ENCODE measurements around the gene PPP2R5C. TPM values are rescaled to one million over a fixed set of nuclear protein-coding genes. Genes with fewer than 3 reads are reported as not detected.

PPP2R5C gene
- total and polyA plus RNA-seq, 2 of the 4 experiments (the other 2 are of a cell fraction), result 65.9 to 78.7 TPM

GRCh38 chr14:101861464-101861863 is 100.0 kb downstream of the PPP2R5C start:
- Histone ChIP-seq H3K27ac (ENCODE audit: insufficient read depth, low read length) (no peak overlapping the region), H3K18ac (ENCODE audit: low read depth, low read length) (no peak overlapping the region), H3K4me3 (ENCODE audit: insufficient read depth, low read depth, low read length) (no peak overlapping the region), H2AFZ (replicated peaks; ENCODE audit: low read length, poor library complexity) (no peak overlapping the region), H2AK5ac (ENCODE audit: low read depth, low read length) (no peak overlapping the region), H3K23ac (ENCODE audit: low read depth, low read length) (no peak overlapping the region), H4K8ac (ENCODE audit: low read depth in 2 of 2, low read length in 2 of 2) (no peak overlapping the region), H4K5ac (ENCODE audit: low read depth, low read length) (no peak overlapping the region), H2BK15ac (ENCODE audit: low read depth, low read length) (no peak overlapping the region), H3K4ac (ENCODE audit: low read depth, low read length) (no peak overlapping the region), H3K14ac (replicated peaks; ENCODE audit: low read depth, low read length) (no peak overlapping the region), H3K9me1 (ENCODE audit: insufficient read depth, low read length) (peaks cover 21% of the 10 kb centered on the region), H3K27me3 (ENCODE audit: control insufficient read depth, insufficient read depth, low read length) (no peaks in the 10 kb centered on the region), H4K20me1 (ENCODE audit: insufficient read depth, low read length) (peaks cover 29% of the 10 kb centered on the region), H3K4me2 (ENCODE audit: low read depth, low read length) (no peak overlapping the region), H3K4me1 (ENCODE audit: control insufficient read depth, insufficient read depth, low read length) (no peaks in the 10 kb centered on the region), H4K91ac (ENCODE audit: insufficient read depth, low read depth, low read length) (no peak overlapping the region), H2BK20ac (ENCODE audit: low read depth, low read length) (no peak overlapping the region), H3K56ac (ENCODE audit: extremely low read depth, insufficient read depth, low read length) (no peak overlapping the region), H3K79me1 (ENCODE audit: low read depth in 1 of 2, low read length in 2 of 2) (peaks cover 46 to 76% of the 10 kb centered on the region in 2 experiments), H2BK120ac (ENCODE audit: low read depth, low read length) (no peak overlapping the region), H2AK9ac (replicated peaks; ENCODE audit: low read depth, low read length, poor library complexity) (no peak overlapping the region), H3K36me3 (ENCODE audit: control insufficient read depth, insufficient read depth, low read length) (peaks cover 9% of the 10 kb centered on the region), H3K9me3 (ENCODE audit: control insufficient read depth, insufficient read depth, low read length) (no peaks in the 10 kb centered on the region), H2BK5ac (ENCODE audit: low read depth, low read length, poor library complexity, severe bottlenecking) (no peak overlapping the region), H3K9ac (ENCODE audit: low read depth, low read length) (no peak overlapping the region)
- dilution Hi-C loops (cut with HindIII; ENCODE audit: low sequenced_read_pairs, unreplicated experiment) (no loop called here), intact Hi-C loops (cut with micrococcal nuclease) (no loop called here), in situ Hi-C loops (cut with MboI; ENCODE audit: low sequenced_read_pairs) (no loop called here)
- 94% methylated on average over 3 of the region's 6 CpGs; no CpG with 5 or more reads in 1 of the 2 experiments for WGBS, 2 experiments (ENCODE audit: extremely low coverage in 2 of 2, insufficient read length in 1 of 2)
- BruUV-seq (replicated peaks), result no TSS peak
- no peak for TF ChIP-seq CHD1 (IDR thresholded peaks at IDR 0.05; ENCODE audit: low read depth, low read length)
- no peak for DNase-seq
- ChIA-PET CTCF (interaction anchor here (0.7 kb wide), 1 partner anchor 44 kb away, joined by 3 read pairs; no protein-coding TSS in a partner anchor), POLR2A (ENCODE audit: unreplicated experiment) (interaction anchor here (0.6 kb wide), 1 partner anchor 286 kb away, joined by 3 read pairs; no protein-coding TSS in a partner anchor)
- ATAC-seq (ENCODE audit: low read depth), result no peak
